Fibroblast of skin of right biceps (primary cell): ENCODE measurements around the gene PPP1CA.

ENCODE experiments used
- DNase-seq: peaks from one replicate; pipeline ENCODE4 v3.0.0-alpha.2; 2013

Gene PPP1CA

DNA sequence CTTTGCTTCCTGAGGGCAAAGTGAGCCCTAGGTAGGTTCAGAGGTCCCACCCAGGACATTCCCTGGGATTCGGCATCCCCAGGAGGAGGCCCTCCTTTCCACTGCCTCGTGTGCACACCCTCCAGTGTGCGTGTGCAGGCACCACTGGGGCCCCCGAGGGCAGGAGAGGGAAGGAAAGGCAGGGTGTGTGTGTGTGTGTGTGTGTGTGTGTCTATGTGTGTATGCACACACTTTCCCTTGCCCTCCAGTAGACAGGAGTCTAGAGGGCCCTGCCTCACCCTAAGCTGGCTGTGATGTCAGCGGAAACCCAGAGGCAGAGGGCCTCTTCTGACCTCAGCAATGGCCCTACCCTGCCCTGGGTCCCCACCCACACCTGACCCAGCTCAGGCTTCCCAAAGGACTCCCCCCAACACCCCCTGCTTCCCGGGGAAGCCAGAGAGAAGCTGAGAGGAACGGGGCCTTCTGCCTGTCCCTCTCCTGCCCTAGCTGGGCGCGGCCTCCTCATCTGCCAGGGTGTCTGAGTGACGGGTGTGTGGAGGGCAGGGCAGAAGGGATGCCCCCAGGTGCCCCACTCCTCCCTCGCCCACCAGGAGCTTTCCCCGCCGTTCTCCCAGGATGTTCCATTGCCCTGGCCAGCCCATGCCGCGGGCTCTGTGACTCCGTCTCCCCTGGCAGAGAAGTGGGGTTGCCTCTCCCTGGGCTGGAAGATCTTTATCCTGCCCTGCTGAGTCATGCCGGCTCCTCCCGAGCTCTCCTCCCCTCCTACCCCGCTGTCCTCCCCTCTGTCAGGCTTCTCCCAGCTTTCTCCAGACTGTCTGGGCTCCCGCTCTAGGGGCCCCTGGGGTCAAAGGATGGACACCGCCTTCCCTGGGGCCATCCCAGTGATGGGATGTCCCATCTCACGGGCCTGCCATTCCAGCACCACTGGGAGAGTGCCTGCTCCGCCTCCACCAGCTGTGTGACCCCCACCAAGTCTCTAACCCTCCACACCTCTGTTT, 22.3 kb downstream of the PPP1CA start:
- DNase-seq, result peak; percentile 61

DNA sequence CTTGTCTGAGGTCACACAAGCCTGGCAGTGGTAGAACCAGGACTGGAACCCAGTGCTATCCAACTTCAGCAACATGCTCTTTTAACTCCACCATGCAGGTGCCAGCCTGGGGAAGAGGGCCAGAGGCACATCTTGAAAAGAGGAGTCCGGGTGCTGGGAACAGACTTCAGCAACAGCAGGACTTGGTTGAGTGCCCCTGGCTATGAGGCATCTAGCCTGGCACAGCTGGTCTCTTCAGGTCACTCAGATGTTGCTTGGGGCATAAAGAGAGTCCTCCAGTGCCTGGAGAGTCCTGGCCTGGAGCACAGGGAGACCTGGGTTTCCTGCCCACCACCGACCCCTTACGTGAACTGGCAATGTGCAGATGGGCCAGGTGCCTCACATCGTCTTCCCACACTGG, 23.1 kb downstream of the PPP1CA start:
- DNase-seq, result no peak

DNA sequence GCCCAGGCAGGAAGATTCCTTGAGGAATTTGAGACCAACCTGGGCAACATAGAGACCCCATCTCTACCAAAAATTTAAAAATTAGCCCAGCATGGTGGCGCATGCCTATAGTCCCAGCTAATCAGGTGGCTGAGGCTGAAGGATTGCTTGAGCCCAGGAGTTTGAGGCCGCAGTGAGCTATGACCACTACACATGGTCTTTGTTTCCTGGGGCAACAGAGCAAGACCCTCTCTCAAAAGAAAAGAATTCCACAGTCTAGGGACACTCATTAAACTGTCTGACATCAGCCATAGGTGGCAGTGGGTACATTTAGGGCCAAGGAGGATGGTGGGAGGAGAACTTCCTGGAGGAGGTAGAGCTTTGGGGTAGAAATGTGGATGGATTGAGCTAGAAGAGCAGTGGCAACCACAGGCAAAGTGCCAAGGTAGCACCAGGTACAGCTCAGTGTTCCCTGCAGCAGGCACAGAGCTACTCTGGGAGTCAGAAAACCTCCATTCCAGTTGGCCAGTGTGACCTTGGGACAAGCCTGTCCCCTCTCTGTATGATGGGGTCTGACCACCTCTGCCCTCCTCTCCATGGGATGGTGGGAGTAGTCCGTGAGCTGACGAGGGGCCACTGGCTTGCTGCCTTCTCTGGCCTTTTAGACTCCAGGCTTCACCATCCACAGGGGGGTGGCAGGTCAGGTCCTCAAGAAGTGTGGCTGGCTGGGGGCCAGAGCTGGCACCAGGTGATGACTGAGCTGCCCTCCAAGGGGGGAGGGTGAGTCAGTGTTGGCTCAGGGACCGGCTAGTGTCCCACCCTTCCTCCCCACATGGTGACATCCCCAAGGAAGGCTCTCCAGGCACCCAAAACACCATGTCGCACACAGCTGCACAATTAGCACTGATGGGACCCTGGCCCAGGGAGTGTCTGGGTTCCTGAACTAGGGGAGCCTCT, 24.5 kb downstream of the PPP1CA start:
- DNase-seq, result no peak

DNA sequence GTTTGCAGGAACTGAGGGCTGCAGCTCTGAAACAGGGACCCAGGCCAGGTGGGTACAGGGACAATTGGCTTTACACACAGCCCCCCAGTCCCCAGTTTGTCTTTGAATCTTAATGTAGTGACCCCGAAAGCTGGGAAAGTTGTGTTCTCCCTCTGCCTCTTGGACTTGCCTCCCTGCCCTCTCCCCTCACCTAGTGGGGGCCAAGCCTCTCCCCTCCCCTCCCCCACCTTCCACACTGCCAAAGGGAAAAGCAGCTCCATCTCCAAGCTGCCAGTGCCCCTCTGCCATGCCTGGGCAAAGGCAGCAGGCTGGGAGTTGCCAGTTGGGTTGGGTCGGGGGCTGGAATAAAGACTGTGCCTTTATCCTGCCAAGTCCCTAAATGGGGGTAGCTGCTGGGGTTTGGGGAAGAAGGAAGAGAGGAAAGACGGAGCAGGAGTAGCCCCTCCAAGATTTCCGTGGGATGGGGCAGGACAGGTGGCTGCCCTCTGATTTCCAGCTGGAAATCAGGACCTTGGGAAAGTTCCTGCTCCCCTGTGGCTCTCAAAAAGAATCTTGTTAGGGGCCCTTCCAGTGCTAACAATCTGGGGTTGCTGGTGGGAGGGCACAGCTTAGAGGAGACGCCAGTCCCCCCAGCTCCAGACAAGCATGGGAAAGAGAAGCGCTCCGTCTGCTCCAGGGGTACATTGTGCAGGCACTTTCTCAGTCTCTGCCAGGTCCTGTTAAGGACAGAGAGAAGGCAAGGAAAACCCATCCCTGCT, 25.4 kb downstream of the PPP1CA start:
- DNase-seq, result no peak

DNA sequence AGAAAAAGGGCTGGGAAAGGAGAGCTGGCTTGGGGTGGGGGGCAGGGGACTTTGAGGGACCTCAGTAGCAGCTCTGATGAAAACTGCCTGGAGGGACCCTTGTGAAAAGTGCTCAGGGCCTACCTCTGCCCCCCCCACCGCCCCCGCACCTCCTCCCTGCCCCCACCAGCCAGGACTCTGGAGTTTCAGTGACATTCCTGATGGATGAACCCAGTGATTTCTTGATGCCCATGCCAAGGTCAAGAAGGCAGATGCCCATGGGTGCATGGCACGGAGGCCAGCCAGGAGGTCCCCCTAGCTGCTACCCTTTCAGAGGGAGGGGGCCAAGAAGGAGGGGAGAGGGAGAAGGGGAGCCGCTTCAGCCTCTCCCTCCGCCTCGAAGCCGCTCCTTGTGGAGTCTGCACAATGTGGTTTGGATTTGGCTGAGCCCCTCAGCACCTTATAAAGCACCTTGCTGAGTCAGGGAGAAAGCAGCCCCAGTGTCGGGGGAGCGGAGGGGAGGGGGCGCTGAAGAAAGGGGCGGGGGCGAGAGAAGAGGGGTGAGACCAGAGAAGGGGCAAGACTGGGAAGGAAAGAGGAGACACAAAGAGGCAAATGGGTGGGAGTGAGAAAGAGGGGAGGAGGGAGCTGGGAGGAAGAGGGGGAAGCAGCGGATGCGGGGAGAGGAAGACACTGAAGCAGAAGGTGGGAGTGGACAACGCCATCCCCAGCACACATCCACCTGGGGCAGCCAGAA, 26.2 kb downstream of the PPP1CA start:
- DNase-seq, result peak; percentile 26

DNA sequence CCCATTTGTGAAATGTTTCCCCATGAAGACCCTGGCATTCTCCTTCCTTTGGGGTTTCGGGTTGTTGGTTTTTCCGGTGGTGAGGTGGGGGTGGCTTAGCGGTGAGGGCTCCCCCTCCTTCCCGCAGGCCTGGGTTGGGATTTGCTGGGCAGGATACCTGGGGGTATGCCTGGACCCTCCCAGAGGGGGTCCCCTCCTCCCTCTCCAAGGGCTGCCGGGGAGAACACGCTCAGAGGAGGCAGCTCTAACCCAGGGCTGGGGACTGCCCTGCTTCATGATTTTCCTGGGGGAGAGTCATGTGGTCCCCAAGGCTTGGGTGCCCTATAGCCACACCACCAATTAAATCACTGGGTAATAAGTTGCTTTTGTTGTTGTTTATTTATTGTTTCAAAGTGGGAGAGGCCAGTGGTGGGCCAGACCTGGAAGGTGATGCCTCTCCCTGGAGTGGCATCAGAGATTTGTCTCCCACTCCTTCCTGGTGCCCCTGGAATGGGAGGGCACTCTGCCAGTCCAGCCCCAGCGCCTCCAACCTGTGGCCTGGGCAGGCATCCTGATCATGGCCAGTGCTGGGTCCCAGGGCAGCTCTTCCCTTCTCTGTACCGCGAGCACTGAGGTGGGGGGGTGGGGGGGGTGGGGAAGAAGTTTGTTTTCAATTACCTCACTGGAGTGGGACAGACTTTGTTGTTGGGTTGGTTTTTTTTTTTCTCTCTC, 26.9 kb downstream of the PPP1CA start:
- peak; percentile 64 for DNase-seq

DNA sequence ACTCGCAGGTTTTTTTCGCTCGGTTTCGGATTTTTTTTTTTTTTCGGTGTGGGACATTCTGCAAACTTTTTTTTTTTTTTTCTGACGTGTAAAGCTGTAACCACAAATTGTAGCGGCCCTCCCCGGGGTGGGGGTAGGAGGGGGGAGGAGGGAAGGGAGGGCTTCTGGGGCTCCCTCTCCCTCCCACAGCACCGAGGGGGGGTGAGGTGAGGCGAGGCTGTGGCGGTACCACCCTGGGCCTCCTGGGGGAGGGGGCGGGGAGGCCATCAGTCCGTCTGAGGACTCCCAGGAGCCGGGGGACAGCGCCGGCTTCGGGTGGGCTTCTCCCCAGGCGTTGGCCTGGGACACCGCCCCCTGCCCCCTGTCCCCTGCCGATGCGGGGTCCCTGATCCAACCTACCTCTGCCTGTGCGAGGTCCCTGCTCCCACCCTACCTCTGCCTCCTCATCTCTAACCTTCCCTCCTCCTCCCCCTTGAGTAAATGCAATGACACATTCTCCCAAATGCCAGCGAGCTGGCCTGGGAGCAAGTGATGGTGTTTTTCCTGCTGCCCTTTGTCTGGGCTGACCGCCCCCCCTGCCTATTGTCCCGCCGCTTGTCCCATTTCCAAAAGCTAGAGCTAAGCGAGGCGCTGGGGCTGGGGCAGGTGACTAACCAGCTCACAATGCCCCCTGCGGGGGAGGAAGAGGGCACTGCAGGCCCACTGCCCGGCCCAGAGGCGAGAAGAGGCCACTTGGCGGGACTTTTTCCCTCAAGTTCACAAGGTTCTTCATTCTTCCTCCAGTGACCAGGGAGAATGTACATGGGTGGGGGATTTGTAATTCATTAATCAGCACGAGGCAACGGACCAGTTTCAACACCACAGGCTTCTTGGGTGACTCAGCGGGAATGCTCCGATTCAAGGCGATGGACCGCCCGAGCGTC, 27.7 kb downstream of the PPP1CA start:
- peak; percentile 97 for DNase-seq

DNA sequence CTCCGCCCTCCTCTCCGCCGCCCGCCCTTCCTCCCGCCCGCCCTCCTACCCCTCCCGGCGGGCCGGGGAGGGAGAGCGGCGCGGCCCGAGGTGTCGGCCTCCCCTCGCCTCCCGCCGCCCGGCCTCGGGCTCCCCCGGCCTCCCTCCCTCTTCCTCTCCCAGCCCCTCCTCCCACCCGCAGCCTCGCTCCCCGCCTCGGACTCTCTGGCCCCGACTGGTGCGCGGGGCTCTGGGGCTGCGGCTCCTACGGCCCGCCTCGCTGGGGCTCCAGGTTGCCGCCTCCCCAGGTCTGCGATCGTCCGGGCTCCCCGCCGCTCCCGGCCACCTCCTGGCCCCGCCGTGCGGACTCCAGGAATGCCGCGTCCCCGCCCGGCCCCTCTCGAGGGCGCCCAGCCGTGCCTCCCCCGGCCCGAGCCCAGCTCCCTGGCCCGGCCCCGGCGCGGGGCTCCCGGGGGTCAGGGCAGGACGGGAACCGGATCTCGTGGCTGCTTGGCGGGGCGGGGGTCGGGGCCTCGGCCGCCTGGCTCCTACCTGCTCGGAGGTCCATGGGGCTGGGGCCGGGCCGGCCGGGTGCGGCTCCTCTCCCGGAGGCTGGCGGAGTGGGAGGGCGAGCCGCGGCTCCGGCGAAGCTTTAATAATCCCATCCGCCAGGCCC, 28.5 kb downstream of the PPP1CA start, which contains the start of gene CLCF1:
TSS of gene CLCF1 (minus strand) at position 606 of the 655 bp plus-strand sequence. CDS start at position 547, 59 bp downstream.
- DNase-seq, result peak; percentile 72

DNA sequence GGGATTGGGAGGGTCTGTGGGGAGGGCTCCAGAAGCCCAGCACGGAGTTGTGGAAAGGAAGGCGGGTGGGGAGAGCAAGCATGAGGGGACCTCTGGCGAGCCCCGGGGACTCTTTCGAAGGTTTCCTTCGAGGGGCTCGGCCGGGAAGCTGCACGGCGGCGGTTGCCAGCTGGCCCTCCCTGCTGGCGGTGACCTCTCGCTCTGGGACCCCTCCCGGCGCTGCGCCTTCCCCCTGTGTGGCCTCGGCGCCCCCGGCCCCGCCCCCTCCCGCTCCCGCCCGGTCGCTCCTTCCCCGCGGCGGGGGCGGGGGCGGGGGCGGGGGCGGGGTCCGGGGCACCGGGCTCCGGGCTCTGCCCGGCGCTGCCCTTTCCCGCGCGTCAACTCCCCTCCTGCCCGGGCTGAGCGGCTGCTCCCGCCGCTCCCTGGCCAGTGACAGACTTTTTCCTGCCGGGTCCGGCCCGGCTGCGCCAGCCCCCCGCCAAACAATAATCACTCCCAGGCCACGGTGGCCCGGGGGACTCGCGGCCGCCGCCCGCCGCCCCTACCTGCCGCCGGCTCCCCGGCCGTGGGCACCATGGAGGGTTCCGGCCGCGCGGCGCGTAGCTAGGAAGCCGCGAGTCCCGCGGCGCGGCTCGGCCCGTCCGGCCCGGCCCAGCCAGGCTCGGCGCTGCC, 29.2 kb downstream of the PPP1CA start:
- DNase-seq, result no peak

DNA sequence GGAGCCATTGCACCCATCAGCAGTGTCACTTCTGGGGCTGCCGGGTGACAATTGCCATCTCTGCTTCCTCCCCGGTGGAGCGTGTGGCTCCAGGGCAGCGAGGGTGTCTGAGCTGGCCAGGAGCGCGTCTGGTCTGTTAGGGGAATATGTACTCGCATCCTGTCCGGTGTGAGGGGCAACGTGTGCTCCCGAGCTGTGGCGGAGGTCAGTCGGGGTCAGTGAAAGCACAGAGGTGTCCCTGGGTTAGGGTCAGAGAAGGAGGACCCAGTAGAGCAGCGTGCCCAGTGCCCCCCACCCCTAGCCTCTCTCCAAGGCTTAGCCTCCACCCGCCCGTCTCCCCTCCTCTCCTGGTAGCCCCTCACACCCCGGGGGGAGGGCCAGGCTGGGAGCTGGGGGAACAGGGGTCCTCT, 29.7 kb downstream of the PPP1CA start:
- no peak for DNase-seq

DNA sequence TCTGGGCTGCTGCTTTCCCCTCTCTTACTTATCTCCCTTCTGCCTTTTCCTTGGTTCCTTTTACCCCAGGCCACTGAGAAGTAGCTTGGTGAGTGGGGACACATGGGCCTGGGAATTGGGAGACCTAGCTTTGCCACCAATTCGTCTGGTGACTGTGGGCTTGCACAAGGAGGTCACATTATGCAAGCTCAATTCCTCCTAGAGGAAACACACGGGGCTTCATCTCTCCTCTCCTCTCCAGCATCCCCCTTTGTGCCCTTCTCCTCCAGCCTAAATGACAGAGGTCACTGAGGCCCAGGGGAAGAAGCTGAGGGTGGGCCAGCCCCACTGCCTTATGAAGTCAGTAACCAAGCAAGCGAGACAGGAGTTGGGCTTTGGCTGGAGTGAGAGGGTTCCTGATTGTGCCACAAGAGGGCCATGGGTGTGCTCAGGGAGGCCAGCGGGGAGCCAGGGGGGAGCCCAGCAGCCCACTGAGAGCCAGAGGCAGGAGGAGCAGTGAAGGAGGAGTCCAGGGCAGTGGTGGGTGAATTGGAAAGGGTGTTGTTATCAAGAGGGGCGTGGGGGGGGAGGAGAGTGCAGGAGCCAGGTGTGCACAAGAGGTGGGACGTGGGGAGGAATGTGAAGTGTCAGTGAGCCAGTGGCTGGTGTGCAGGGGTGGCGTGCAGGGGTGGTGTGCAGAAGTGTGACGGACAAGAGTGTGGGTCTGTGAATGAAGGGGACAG, 30.3 kb downstream of the PPP1CA start:
- DNase-seq, result peak; percentile 62

DNA sequence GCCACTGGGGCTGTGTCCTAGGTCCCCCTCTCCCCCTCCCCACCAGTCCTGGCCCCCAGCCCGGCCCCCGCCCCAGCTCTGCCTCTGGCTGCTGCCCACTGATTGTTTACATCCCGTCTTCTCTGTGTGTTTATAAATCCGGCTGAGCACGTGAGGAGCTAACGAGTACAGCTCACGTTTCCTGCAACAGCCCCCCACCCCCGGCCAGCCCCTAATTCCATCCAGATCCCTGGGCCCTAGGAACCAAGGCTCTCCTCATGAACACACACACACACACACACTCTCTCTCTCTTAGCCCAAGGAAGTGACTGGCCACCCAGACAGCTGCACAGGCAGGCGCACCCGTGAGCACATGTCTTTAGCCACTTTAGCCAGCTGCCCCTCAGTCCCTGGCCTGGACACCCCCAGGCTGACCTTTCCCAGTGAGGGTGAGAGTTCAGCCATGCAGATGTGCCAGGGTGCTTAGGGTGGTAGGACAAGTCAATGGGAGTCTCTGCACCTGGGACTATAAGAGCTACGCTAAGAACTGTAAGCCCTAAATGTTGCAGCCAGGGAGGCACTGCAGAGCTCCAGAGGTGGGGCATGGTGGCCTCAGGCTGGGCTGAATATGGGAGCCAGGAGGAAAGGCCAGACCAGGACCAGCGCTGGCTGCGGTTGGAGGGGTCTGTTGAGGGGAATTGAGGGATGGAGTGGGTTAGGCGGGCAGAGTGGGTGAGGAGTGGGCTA, 31.1 kb downstream of the PPP1CA start:
- peak; percentile 62 for DNase-seq

DNA sequence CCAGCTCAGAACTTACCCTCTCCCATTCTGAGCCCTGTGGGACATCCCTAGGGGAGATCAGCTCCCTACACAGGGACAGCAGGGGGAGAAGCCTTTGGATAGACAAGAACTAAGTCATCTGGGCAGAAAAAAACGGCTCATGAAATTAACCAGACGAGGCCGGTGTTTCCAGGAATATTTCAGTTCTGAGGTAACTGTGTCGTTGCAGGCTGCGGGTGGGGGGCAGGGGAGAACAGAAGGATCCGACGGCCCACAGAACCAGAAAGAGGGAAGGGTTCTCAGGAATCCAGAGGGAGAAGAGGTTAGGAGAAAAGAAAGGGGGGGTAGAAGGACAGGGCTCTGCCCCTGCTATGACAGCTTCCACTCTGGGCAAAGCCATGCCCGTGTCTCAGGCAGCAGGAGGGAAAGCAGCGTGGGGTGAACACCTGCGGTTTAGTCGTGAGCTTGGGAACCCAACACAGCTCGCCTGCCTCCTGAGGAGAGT, 31.8 kb downstream of the PPP1CA start:
- DNase-seq, result peak; percentile 74

DNA sequence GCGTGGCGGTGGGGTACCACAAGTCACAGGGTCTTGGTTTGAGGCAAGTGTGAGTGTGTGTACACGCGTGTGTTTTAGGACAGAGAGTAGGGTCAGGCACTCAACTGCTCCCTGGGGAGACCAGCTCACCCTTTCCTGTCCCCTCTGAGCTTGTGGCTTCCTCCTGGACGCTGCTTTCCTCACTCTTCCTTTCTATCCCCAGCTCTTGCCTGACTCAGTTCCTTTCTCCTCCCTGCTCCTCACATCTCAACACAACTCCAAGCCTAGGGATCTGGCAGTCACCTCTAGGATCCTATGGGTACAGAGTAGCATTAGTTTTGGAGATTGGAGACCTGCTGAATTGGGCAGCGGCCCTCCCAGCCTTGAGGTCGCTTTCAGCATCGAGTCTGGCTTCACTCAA, 32.4 kb downstream of the PPP1CA start:
- no peak for DNase-seq

DNA sequence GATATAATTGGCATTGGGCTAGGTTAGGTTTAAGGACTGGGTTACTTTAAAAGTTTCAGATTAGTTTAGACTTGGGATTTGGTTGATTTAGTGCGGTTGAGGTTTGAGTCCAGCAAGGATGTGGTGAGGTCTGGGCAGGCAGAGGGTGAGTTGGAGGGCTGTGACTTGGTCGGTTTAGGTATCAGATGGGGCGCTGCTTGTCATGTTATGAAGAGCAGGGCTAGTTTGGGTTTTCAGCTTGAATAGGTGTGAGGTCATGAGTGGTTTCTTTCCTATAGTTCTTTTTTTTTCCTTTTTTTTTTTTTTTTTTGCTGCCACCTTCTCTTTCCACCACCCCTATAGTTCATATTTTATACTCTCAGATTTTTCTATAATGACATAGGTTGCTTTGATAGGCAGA, 33.0 kb downstream of the PPP1CA start:
- no peak for DNase-seq

DNA sequence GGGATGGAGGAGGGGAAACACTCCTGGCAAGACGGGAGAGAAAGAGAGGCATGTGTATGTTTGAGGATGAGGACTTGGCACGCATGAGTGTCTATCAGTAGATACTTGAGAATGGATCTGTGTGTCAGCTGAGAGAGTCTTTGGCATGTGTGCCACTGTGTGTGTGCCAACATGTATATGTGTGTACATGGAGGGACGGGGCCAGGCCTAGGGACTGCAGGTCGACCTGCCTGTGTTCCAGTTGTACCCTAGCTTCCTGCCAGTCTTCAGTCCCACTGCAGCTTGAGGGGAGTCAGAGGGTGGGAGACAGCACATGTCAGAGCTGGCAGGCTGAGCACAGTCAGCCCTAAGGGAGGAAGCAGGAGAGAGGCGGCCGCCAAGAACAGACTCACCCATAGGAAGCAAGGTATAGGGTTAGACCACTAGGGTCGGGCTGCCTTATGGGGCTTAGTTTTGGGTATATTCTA, 33.9 kb downstream of the PPP1CA start:
- no peak for DNase-seq
